AG08396 (cell line): ENCODE measurements around the gene SIGLEC11.
A peak's percentile ranks its signal among the peaks of the same experiment; 100 is the strongest.
"Not testable (repeated sequence)": the region's sequence is repeated elsewhere in the genome, so short reads cannot be mapped to it uniquely, and the experiment has no call there.

Experiments used
- DNase-seq: peaks from one replicate; pipeline ENCODE4 v3.0.0; 2012; ENCODE audit warnings: low spot score, mixed read lengths

The SIGLEC11 gene

DNA sequence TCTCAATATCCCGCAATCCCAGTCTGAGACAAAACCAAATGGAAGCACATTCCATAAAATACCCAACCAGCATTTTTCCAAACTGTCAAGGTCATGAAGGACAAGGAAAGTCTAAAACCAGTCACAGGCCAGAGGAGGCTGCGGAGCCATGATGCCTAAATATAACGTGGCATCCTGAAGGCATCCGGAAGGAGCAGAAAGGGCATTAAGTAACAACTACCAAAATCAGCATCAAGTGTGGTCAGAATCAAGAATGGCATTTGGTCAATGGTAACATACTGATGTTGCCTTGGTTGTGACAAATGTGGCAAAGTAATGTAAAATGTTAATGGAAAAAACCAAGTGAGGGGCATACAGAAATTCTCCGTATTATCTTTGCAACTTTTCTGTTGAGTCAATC is 35.5 kb downstream of the SIGLEC11 start:
- DNase-seq, result no peak

DNA sequence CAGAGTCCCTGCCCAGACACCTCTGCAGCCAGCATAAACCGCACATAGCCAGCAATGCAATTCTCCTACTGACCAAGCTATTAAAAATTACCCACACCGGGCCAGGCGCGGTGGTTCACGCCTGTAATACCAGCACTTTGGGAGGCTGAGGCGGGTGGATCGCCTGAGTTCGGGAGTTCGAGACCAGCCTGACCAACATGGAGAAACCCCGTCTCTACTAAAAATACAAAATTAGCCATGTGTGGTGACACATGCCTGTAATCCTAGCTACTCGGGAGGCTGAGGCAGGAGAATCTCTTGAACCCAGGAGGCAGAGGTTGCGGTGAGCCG is 36.1 kb downstream of the SIGLEC11 start:
- DNase-seq, result not testable (repeated sequence)

DNA sequence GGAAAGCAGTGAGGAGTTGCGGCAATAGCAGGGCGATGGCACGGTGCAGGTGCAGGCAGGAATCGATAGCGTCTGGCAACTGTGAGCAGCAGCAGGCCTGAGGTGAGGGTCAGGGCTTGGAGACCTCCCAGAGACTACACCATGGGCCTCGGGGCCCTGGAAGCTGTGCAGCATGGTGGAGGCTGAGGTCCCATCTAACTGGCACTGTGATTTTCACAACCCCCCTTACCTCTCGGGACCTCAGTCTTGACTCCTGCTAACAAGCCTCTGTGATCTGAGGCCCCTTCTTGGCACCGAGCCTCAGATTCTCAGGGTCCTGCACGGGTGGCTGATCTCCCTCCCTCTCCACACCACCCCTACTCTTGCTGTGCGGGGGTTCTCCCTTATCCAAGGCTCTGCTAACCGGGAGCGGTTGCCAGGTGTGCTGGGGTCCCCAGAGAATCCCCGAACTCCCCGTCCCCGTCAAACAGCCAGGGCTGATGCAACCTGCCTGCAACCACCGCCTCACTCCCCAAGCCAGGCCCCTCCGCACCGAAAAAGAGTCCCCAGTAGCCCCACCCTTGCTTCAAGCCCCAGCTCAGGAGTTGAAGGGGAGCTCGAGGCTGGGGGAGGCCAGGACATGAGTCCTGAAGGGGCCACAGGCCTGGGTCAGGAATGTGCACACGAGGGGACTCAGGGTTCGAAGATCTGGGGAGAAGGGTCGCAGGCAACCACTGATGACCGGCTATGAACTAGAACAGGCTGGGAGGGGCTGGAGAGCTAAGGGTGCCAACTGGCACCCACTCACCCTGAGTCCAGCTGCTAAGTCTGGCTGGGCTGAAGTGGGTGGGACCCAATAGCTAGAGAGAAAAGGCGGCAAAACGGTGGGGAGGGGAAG is 36.7 kb downstream of the SIGLEC11 start:
- no peak for DNase-seq

DNA sequence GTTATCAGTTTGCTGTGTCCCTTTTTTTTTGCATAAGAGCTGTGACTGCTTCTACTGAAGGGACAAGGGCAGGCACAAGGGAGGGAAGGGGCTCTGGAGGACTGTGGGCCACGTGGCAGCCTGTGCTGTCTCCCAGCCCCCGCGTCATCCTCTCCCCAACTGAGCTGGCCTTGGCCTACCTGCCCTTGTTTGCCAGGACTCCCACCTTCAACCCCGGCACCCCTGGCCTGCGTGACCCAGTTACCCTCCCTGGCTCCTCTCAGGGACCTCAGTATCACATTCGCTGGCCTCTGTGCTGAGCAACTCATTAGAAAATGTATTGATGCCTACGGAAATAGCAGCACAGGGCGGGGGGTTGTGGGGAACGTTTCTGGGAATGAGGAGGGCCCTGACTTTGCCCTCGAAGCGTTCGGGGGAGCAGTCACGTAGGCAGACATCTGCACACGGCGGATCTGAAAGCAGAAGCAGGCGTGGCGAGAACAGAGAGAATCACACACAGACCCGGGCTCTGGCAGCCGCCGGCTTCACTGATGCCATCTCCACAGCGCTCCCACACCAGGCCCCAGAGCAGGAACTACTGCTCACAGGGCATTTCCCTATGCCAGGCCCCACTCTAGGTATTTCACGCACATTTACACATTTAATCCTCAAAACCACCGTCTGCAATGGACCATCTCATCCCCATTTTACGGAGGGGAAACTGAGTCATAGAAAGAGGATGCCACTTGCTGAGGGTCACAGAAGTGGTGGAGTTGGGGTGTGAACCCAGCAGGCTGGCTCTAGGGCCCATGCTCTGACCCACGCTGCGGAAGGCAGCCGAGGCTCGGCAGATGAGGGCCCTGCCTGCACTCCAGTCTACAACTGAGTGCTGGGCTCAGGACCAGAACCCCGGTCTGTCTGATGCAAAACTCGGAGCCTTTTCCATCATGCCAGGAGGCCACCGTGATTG is 37.6 kb downstream of the SIGLEC11 start:
- DNase-seq, result no peak

DNA sequence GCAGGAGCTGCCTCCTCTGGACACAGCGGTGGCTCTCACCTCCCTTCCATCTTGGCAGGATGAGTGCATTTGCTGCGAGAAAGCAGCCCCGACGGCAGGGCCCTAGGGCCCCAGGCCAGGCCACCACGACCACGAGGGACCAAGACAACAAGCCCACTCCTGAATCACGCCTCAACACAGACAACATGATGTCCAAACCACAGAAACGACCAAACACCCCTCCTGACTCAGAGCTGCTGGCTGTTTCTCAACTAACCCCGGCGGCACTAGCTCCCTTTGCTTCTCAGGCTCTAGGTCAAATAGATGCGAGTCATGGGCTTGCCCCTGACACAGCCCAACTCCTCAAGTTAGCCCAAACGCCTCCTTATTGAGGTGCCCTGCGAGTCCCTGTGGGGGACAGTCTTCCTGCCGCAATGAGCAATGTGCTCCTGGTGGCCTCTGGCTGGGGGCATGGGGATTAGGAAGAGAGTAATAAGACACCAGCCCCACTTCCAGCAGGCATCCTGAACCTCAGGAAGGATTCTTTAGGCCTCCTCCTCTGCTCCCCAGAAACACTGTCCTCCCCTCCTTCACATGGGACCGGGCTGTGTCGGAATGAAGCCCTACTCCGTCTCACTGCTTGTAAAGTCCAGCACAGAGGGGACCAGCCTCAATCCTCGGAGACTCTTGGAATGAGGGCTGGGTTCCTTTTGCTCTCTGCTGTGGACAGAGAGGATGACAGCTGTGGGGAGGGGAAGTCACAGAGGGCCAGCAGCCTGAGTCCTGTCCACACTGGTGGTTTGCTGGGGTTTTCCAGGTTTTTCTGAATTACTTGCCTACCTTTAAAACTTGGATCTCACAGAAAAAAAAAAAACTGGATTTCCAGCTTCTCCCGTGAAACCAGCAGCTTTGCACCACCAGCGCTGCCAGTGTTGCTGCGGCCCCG is 38.8 kb downstream of the SIGLEC11 start:
- peak; percentile 82 for DNase-seq

DNA sequence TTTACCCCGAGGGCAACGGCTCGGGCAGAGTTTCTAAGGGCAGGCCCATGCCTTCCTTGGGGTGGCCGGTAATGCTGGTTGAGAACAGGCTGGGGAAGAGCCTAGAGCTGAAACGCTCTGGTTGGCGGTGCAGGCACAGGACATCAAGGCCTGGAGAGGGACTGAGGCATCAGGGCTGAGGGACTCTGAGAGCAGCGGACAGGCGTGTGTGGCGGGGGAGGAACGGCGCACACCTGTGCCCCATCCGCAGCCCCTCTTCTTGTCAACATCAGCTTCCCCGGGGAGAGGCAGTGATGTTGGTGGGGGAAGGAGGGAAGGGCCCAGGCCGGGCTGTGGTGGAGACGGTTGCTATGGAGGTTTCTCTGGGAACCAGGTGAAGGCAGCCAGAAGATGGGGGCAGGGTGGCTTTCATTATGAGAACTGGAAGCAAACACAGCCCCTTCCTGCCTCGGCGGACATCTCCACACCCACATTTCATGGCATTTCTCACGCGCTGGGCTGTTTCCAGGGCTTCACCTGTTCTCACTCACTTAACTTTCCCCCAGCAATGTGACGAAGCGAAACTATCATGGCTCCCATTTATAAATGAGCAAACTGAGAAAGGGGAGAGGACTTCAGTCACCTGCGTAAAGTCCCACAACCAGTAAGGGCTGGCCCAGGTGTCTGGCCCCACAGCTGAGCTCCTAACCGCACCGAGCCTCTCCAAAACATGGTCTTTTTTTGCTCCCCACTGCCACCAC is 40.2 kb downstream of the SIGLEC11 start:
- no peak for DNase-seq

DNA sequence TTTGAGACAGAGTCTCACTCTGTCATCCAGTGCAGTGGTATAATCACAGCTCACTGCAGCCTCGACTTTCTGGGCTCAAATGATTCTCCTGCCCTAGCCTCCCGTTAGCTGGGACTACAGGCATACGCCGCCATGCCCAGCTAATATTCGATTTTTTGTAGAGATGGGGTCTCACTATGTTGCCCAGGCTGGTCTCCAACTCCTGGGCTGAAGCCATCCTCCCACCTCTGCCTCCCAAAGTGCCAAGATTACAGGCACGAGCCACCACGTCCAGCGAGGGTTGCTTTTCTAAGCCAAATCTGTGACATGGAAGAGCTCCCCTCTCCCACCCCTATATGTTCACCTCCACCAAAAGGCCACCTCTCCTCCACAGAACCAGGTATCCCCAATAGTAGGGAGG is 42.9 kb downstream of the SIGLEC11 start:
- no peak for DNase-seq

DNA sequence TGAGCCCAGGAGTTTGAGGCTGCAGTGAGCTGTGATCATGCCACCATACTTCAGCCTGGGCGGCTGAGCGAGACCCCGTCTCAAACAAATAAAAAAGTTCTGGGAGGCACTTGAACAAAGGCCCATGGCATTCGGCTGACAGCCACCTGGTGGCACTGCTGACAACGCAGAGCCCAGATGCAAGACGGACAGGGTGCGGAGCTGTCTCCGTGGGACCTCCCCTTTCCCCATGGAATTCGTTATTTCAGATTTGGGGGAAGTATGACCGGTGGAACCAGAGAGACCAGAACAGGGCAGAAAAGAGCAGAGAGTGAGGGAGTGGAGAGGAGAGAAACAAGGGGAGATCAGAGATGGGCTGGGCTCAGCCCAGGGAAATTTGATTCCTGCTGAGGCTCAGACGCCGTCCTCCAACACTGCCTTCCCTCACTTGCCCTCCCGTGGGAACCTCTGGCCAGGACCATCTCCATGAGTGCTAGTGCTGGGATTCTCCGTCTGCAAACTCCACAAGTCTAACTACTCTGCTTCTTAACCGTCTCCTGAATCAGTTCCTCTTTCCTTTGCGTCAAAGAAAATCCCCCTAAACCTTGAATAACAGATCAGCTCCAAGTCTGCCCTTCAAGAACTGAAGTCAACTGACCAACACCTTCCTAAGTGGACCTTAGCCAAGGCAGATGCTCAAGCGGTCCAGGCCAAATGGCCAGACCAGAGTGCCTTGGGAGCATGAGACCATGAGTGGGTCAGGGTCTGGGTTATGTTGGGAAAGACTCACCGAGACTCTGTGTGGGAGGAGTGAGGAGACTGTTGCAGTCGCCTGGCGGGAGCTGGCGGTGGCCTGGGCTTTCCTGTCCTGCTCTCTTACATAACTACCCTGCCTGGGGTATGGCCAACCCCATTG is 43.9 kb downstream of the SIGLEC11 start:
- no peak for DNase-seq

DNA sequence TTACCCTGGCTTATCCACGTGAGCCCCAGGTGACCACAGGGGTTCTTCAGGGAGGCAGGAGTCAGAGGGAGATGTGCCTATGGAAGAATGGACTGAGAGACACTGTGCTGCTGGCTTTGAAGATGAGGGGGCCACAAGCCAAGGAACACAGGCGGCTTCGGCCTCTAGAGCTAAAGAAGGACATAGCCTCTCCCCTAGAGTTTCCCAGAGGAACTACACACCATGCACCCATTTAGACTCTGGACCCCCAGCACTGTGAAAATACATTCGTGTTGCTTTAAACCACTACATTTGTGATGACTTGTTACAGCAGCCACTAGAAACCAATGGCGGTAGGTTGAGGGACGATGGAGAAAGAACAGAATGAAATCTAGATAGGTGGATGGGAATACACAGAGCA is 45.7 kb downstream of the SIGLEC11 start:
- DNase-seq, result no peak

DNA sequence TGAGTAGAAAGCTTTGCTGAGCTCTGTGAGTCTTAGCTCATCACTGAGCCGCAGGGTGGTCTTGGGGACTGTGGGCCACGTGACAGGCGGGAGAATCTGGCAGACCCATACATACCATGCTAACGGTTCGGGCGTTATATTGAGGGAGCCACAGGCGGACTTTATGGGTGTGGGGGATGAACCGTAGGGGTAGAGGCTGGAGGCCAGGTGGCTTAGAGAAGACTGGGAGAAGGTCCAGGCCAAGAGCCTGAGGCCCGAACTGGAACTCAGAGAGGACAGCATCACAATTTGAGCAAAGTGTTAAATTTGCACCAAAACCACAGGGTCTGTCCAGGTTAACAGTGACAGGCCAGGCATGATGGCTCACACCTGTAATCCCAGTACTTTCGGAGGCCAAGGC is 47.3 kb downstream of the SIGLEC11 start:
- DNase-seq, result no peak

DNA sequence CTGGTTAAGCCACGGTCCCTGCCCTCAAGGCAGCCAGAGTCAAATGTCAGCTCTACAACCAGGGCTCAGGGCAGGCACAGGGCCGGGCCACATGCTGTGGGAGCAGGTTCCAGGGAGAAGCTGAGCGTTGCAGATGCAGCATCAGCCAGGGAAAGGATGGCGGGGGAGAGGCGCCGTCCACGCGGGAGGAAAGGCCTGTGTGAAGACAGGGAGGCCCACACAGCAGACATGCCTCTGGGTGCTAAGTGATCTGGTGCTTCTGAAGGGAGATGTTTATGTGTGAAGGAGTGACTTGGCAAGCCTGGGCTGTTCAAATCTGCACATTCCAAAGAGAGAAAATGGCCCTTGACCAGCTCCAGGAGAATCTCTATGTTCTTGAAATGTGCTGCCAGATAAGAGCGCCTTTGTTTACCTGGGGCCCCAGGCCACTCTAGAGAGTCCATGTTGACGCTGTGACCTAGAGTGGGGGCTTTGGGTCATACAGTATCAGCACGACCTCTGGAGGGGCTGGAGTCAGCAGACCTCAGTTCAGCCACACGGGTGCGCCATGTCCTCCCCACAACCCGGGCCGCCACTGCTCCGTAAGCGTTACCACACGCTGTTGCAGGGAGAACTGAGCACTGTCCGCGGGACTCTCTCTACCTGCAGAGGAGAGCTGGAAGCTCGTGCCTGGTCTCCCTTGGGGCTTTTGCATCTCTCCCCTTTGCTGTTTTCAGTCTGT is 47.8 kb downstream of the SIGLEC11 start:
- DNase-seq, result no peak

DNA sequence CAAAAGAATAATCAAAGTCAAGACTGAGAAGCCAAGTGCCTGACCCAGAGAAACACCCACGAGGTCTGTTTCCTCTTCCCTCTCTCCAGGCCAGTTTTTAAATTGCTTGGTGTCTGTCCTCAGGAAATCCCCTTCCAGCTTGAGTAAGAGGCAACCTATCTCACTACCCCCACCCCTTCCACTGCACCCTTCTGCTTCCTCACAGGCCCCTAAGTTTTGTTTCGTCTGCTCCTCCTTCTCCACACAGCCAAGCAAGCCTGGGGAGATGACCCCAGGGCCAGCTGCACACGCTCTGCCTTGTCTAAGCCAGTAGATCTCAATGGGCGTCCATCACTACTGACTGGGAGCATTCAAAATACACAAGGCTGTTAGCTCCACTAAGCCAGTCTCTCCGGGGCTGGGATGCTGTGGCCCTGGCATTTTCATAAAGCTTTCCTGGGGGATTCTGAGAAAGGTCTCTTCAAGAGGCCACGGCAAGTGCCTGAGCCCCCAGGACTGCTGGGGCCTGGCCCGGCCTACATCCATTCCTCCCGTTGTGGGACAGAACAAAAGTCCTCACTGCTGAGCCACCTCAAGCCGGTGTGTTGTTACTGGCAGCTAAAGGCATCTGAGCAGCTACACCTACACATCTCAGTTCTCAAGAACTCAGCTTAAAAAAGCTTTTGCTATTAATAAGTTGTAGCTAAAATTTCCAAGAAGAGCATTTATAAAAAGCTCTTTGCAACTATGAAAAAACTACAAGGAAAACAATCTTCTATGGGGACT is 49.4 kb downstream of the SIGLEC11 start:
- DNase-seq, result no peak

DNA sequence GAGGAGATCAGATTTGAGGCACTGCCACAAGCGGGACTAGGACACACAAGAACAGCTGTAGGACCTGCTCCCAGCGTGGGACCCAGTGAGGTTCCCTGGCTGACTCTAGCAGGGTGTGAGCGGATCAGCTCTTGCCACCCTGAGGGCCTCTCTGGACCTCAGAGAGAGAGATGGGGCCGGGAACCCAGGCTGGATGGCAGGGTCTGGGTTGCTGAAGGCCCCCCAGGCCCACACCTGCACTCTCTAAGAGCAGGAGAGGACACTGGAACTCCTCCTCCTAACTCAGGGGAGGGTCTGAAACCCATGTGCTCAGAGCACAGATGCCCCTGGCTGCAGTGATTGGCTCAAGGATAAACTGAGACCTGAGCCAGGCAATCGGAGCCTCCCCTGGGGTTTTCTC is 50.8 kb downstream of the SIGLEC11 start:
- DNase-seq, result no peak

DNA sequence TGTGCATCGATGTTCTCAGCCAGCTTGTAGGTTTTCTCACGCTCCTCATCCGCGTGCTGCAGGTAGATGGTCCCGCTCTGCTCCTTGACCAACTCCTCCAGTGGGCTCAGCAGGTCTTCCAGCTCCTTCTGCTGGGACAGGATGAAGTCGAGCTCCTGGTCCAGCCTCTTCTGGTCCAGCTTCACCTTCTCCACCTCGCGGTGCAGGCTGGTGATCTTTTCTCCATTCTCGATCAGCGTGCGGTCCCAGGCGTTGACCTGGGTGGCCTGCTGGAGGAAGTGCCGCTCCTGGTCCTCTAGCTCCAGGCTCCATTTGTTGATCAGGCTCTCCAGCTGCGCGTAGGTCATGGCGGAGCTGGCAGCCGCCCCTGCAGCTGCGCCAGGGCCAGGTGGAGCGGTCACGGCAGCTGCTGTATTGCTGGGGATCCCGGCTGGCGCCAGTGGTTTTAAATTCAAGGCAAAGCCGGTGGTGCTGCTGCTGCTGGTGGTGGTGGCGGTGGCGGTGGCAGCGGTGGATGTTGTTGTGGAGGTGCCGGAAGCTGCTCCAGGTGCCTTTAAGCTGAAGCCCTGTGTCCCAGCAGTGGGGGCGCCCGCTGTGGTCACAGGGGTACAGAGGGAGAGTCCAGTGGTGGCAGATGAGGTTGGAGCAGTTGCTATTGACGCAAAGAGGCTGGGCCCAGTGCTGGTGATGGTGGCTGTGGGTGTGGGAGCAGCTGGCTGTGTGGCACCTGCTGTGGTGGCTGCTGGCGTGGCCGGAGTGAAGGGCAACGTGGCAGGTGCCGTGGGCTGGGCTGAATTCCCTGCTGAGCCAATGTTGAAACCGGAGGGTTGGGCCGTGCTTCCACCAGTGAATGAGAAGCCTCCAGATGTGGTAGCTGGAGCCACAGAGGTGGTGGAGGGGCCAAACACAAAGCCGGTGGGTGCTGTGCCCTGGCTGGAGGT is 52.2 kb downstream of the SIGLEC11 start:
- no peak for DNase-seq

DNA sequence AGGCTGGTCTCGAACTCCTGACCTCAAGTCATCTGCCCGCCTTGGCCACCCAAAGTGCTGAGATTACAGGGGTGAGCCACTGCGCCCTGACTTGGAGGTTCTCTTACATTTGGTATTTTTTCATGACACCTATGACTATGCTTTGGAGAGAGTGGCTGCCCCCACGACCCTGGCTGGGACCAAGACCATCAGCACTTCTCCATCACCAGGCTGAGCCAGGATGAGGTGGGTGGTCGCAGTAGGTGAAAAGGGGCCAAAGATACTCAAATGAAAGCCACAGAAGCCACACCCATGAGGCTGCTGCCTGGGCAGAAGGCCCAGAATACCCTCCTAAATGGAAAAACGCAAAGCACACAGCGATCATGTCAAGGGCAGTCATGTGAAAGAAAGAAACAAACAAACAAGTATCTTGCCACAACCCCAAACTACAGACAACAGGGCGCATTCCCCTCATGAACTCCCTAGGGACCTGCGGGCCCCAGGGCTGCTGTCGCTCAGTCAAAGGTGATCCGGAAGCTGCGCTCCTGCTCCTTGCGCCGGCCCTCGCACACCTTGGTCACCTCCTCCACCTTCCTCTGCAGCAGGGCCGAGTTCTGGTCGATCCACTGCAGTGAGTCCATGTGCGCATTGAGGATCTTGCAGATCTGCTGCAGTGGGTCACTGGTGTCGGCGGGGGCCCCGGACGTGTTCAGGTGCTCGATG is 53.1 kb downstream of the SIGLEC11 start:
- DNase-seq, result no peak

DNA sequence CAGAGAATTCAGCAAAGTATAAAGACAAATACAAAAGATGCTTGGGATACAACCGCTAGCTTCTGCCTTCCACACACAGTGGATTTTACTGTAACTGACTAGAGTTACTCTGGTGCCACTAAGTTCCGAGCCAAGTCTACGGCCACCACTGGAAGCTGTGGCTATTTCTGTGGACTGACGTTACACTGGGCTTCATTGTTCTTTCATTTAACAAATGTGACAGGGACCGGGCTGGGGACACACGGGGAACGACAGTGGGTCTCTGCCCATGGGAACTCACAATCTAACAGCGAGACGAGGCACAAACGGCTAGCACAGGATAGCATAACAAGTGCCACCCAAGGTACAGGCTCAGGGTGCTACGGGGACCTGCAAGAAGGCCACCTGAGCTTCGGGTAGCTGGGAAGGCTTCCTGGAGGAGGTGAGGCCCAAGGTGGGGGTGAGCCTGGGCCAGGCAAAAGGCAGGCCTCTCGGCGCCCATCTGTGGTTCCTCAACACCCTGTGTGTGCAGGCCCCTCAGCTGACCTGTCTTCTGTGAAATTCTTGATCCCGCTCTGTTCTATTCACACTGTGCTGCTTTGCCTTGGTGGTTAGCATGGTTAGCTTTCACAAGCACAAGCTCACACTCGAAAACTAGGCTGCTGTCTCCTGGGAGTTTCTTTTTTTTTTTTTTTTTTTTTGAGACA is 54.0 kb downstream of the SIGLEC11 start:
- no peak for DNase-seq
